ENCODE results near the gene ENTR1.

Gene ENTR1

GRCh38 chr9:136379401-136379800 lies 31.0 kb downstream of the ENTR1 start:
- no peak overlapping the region for H3K4me3 ChIP-seq (ENCODE audit: low read depth, low read length)
- TF ChIP-seq, protein P1, sequence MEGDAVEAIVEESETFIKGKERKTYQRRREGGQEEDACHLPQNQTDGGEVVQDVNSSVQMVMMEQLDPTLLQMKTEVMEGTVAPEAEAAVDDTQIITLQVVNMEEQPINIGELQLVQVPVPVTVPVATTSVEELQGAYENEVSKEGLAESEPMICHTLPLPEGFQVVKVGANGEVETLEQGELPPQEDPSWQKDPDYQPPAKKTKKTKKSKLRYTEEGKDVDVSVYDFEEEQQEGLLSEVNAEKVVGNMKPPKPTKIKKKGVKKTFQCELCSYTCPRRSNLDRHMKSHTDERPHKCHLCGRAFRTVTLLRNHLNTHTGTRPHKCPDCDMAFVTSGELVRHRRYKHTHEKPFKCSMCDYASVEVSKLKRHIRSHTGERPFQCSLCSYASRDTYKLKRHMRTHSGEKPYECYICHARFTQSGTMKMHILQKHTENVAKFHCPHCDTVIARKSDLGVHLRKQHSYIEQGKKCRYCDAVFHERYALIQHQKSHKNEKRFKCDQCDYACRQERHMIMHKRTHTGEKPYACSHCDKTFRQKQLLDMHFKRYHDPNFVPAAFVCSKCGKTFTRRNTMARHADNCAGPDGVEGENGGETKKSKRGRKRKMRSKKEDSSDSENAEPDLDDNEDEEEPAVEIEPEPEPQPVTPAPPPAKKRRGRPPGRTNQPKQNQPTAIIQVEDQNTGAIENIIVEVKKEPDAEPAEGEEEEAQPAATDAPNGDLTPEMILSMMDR (IDR thresholded peaks at IDR 0.05; ENCODE audit: low read depth, low read length): no peak
- no peak for DNase-seq (ENCODE audit: low read depth, low spot score)
- in situ Hi-C loops (cut with HindIII; ENCODE audit: low sequenced_read_pairs): no loop called here

- in situ Hi-C loops (cut with HindIII; ENCODE audit: low sequenced_read_pairs): no loop called here
- TF ChIP-seq, protein P1 (IDR thresholded peaks at IDR 0.05; ENCODE audit: low read depth, low read length): no peak
- H3K4me3 ChIP-seq (ENCODE audit: low read depth, low read length): no peak overlapping the region
- no peak for DNase-seq (ENCODE audit: low read depth, low spot score)
These were observed 31.5 kb downstream of the ENTR1 start for GRCh38 chr9:136379003-136379287.

GRCh38 chr9:136378170-136379002 lies 32.0 kb downstream of the ENTR1 start:
- DNase-seq (ENCODE audit: low read depth, low spot score): no peak
- TF ChIP-seq, protein P1 (IDR thresholded peaks at IDR 0.05; ENCODE audit: low read depth, low read length): no peak
- no peak overlapping the region for H3K4me3 ChIP-seq (ENCODE audit: low read depth, low read length)
- in situ Hi-C loops (cut with HindIII; ENCODE audit: low sequenced_read_pairs): no loop called here

DNA sequence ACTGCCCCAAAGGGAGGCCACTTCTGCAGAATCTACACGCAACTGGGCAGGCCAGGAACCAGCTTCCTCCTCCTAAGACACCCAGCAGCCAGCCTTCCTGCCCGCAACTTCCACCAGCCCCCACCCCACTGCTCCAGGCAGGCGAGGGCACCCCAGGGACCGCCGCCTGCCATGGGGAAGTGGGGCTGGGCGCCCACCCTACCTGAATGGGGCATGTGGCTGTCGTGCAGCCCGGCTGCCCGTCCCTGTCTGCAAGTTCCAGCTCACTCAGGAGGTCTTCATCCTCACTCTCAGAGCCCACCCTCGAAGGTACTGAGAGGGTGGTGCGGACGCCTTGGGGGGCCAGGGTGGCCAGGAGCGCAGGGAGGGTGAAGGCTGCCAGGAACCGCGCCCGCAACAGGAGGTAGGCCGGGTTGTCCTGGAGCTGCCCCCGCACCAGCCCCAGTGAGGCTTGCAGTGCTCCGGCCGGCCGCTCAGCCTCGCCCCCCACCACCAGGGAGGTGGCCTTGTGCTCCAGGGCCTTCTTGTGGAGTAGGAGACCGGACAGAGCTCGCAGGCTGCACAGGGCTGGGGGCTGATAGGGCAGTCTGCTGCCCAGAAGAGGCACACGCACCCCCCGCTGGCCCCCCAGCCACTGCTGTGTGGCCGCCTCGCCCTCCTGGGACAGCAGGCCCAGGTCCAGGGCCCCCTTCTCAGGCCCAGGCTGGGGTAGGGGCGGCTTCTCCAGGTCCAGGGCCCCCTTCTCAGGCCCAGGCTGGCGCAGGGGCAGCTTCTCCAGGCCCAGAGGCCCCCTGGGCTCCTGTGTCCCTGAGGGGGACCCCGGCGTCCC lies 32.9 kb downstream of the ENTR1 start:
- no peak for DNase-seq (ENCODE audit: low read depth, low spot score)
- in situ Hi-C loops (cut with HindIII; ENCODE audit: low sequenced_read_pairs): no loop called here
- H3K4me3 ChIP-seq (ENCODE audit: low read depth, low read length): no peak overlapping the region
- TF ChIP-seq, protein P1 (IDR thresholded peaks at IDR 0.05; ENCODE audit: low read depth, low read length): no peak

DNA sequence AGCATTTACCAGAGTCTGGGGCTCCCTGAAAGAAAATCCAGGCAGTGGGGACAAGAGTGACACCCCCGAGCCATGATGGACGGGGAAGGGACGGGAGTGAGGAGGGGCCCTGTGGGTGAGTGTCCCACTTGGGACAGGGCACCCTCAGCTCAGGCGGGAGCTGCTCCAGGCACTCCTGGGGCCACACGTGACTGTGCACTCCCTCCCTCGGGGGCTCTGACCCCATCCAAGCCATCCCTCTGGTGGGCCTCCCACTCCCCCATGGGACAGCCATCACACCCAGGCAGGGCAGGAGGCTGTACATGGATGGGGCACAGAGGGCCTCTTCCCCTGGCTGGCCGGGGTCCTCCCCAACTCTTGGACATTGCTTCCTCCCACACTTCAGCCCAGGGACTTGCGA lies 34.0 kb downstream of the ENTR1 start:
- no peak for DNase-seq (ENCODE audit: low read depth, low spot score)
- in situ Hi-C loops (cut with HindIII; ENCODE audit: low sequenced_read_pairs): no loop called here
- TF ChIP-seq, protein P1 (IDR thresholded peaks at IDR 0.05; ENCODE audit: low read depth, low read length): no peak
- no peak overlapping the region for H3K4me3 ChIP-seq (ENCODE audit: low read depth, low read length)

DNA sequence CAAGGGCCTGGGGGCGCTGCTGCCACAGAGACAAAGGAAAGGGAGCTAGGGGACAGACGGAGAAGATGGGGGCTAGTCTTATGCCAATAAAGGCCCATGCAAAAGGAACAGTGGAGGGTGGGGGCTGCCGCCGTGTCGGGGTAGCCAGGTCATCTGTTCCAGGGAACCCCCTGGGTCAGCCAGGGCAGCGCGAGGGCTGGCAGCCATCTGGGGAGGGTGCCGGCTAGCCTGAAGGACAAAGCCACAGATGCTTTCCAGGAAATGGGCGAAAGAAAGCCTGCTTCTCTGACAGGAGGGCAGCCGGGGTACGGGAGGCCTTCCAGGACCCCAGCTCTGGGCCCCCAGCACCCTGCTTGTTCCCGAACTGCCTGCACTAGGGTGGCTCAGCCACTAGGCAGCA lies 35.3 kb downstream of the ENTR1 start:
- TF ChIP-seq, protein P1 (IDR thresholded peaks at IDR 0.05; ENCODE audit: low read depth, low read length): no peak
- no peak for DNase-seq (ENCODE audit: low read depth, low spot score)
- in situ Hi-C loops (cut with HindIII; ENCODE audit: low sequenced_read_pairs): no loop called here
- H3K4me3 ChIP-seq (ENCODE audit: low read depth, low read length): no peak overlapping the region
